Activated T-helper 1 cell treated with anti-CD3 and anti-CD28 coated beads, Interleukin-12 subunit alpha, Interleukin-12 subunit beta, Interleukin-2, Interleukin-4 antibody, amounts not matched to agents 30 ng/mL and 10 ng/mL and 1 ng/mL, durations not matched to agents 14 hours and 24 hours and 36 hours (primary cell): ENCODE data around the gene KCNG1. TPM values are rescaled to one million over a fixed set of nuclear protein-coding genes. Genes with fewer than 3 reads are reported as not detected.
"Not testable (repeated sequence)": the region's sequence is repeated elsewhere in the genome, so short reads cannot be mapped to it uniquely, and the experiment has no call there.

Source experiments
- DNase-seq: peaks from one replicate; pipeline ENCODE4 v3.0.0; 2021; ENCODE audit warnings: low spot score
- H3K27ac Mint-ChIP-seq: one replicate; pipeline ENCODE4 v1.8.0; 2021; ENCODE audit warnings: mild to moderate bottlenecking, mixed read lengths
- H3K27me3 Mint-ChIP-seq: one replicate; pipeline ENCODE4 v1.8.0; 2022; ENCODE audit warnings: mild to moderate bottlenecking, moderate library complexity, mixed read lengths; ENCODE audit not compliant: insufficient read depth
- H3K36me3 Mint-ChIP-seq: one replicate; pipeline ENCODE4 v1.8.0; 2021; ENCODE audit warnings: low read depth, mixed read lengths
- H3K4me1 Mint-ChIP-seq: one replicate; pipeline ENCODE4 v1.8.0; 2021; ENCODE audit warnings: low read depth, mixed read lengths
- H3K4me3 Mint-ChIP-seq: one replicate; pipeline ENCODE4 v1.8.0; 2021; ENCODE audit warnings: mild to moderate bottlenecking, moderate library complexity, mixed read lengths
- H3K9me3 Mint-ChIP-seq: one replicate; pipeline ENCODE4 v1.8.0; 2021; ENCODE audit warnings: mixed read lengths
- intact Hi-C: fragments of 100-400 bp; cut with micrococcal nuclease; formaldehyde crosslinking; loops from one replicate; pipeline ENCODE4 v1.15.1; 2024
- total RNA-seq: library from RNA; stranded (reverse); gene quantifications from 2 replicates; pipeline ENCODE4 v1.2.3, GENCODE V29; 2022

The KCNG1 gene
- total RNA-seq, 1 donor from 2014 or later, result 3.1 TPM

GRCh38 chr20:50983321-50983720, 39.6 kb downstream of the KCNG1 start:
- Mint-ChIP-seq H3K9me3 (no peaks in the 10 kb centered on the region), H3K4me3 (no peak overlapping the region), H3K27ac (no peak overlapping the region), H3K36me3 (no peaks in the 10 kb centered on the region), H3K4me1 (peaks cover 21% of the 10 kb centered on the region), H3K27me3 (peaks cover 21% of the 10 kb centered on the region)
- DNase-seq, result no peak
- intact Hi-C loops, result loop anchor here (5.0 to 10.0 kb wide), 4 partner anchors 189 to 821 kb away; partner anchors contain the start of genes BCAS4 and SALL4

GRCh38 chr20:50982363-50982762, 40.5 kb downstream of the KCNG1 start:
- intact Hi-C loops, result loop anchor here (5.0 to 10.0 kb wide), 4 partner anchors 188 to 822 kb away; partner anchors contain the start of genes BCAS4 and SALL4
- peaks cover 15% of the 10 kb centered on the region for H3K27me3 Mint-ChIP-seq
- no peaks in the 10 kb centered on the region for H3K9me3 Mint-ChIP-seq

GRCh38 chr20:50981714-50982048, 41.2 kb downstream of the KCNG1 start:
- Mint-ChIP-seq H3K4me1 (peaks cover 16% of the 10 kb centered on the region), H3K27me3 (peaks cover 17% of the 10 kb centered on the region), H3K9me3 (no peaks in the 10 kb centered on the region), H3K27ac (no peak overlapping the region), H3K36me3 (no peaks in the 10 kb centered on the region), H3K4me3 (no peak overlapping the region)
- intact Hi-C loops, result loop anchor here (2.0 to 10.0 kb wide), 5 partner anchors 187 to 823 kb away; partner anchors contain the start of genes BCAS4 and SALL4
- DNase-seq, result no peak

More at GRCh38 chr20:50982363-50982762, 40.5 kb downstream of the KCNG1 start:
- H3K36me3 Mint-ChIP-seq, result no peaks in the 10 kb centered on the region
- peaks cover 16% of the 10 kb centered on the region for H3K4me1 Mint-ChIP-seq
- no peak overlapping the region for H3K27ac Mint-ChIP-seq
- no peak overlapping the region for H3K4me3 Mint-ChIP-seq
- no peak for DNase-seq

GRCh38 chr20:50980851-50981713, 41.8 kb downstream of the KCNG1 start:
- peak overlapping the region; percentile 93 for H3K27ac Mint-ChIP-seq
- H3K36me3 Mint-ChIP-seq, result no peaks in the 10 kb centered on the region

GRCh38 chr20:50980071-50980681, 42.7 kb downstream of the KCNG1 start:
- H3K36me3 Mint-ChIP-seq, result no peaks in the 10 kb centered on the region
- no peaks in the 10 kb centered on the region for H3K9me3 Mint-ChIP-seq
- intact Hi-C loops, result loop anchor here (1.0 to 10.0 kb wide), 8 partner anchors 49 to 825 kb away; partner anchors contain the start of genes ADNP, BCAS4 and SALL4
- DNase-seq, result no peak
- H3K4me3 Mint-ChIP-seq, result peak overlapping the region; percentile 37
- peak overlapping the region; percentile 93 for H3K27ac Mint-ChIP-seq
- peaks cover 11% of the 10 kb centered on the region for H3K27me3 Mint-ChIP-seq
- H3K4me1 Mint-ChIP-seq, result peaks cover 16% of the 10 kb centered on the region

More at GRCh38 chr20:50980851-50981713, 41.8 kb downstream of the KCNG1 start:
- intact Hi-C loops, result loop anchor here (1.0 to 10.0 kb wide), 8 partner anchors 50 to 824 kb away; partner anchors contain the start of genes ADNP, BCAS4 and SALL4
- H3K27me3 Mint-ChIP-seq, result peaks cover 12% of the 10 kb centered on the region
- no peak overlapping the region for H3K4me3 Mint-ChIP-seq
- peak; percentile 30 for DNase-seq
- H3K9me3 Mint-ChIP-seq, result no peaks in the 10 kb centered on the region
- H3K4me1 Mint-ChIP-seq, result peaks cover 16% of the 10 kb centered on the region

- H3K4me1 Mint-ChIP-seq, result peaks cover 16% of the 10 kb centered on the region
- intact Hi-C loops, DNase-seq, H3K27ac Mint-ChIP-seq, H3K4me3 Mint-ChIP-seq, H3K9me3 Mint-ChIP-seq, H3K36me3 Mint-ChIP-seq: not testable (repeated sequence)
- H3K27me3 Mint-ChIP-seq, result peaks cover 12% of the 10 kb centered on the region
Measured at GRCh38 chr20:50978533-50978932, 44.4 kb downstream of the KCNG1 start.

- Mint-ChIP-seq H3K9me3 (no peaks in the 10 kb centered on the region), H3K4me1 (peaks cover 16% of the 10 kb centered on the region), H3K27me3 (peaks cover 8% of the 10 kb centered on the region), H3K4me3 (no peak overlapping the region), H3K27ac (no peak overlapping the region), H3K36me3 (no peaks in the 10 kb centered on the region)
- DNase-seq, result no peak
- intact Hi-C loops, result no loop called here
Measured at GRCh38 chr20:50977066-50978021, 45.6 kb downstream of the KCNG1 start.

- intact Hi-C loops, result no loop called here
- peaks cover 12% of the 10 kb centered on the region for H3K4me1 Mint-ChIP-seq
- no peak for DNase-seq
Measured at GRCh38 chr20:50975701-50976330, 47.1 kb downstream of the KCNG1 start.

GRCh38 chr20:50969912-50970311, 53.0 kb downstream of the KCNG1 start:
- no peak overlapping the region for H3K27ac Mint-ChIP-seq
- intact Hi-C loops, result no loop called here
- H3K36me3 Mint-ChIP-seq, result no peaks in the 10 kb centered on the region
- H3K4me3 Mint-ChIP-seq, result no peak overlapping the region
- DNase-seq, result no peak
- H3K4me1 Mint-ChIP-seq, result no peaks in the 10 kb centered on the region
- peaks cover 8% of the 10 kb centered on the region for H3K27me3 Mint-ChIP-seq
- no peaks in the 10 kb centered on the region for H3K9me3 Mint-ChIP-seq

More at GRCh38 chr20:50975701-50976330, 47.1 kb downstream of the KCNG1 start:
- Mint-ChIP-seq H3K9me3 (no peaks in the 10 kb centered on the region), H3K4me3 (no peak overlapping the region), H3K27me3 (peaks cover 8% of the 10 kb centered on the region), H3K27ac (no peak overlapping the region), H3K36me3 (no peaks in the 10 kb centered on the region)

- Mint-ChIP-seq H3K9me3 (no peaks in the 10 kb centered on the region), H3K27me3 (peaks cover 7% of the 10 kb centered on the region), H3K27ac (no peak overlapping the region), H3K4me3 (no peak overlapping the region), H3K4me1 (no peaks in the 10 kb centered on the region), H3K36me3 (no peaks in the 10 kb centered on the region)
- intact Hi-C loops, result no loop called here
- no peak for DNase-seq
Measured at GRCh38 chr20:50969435-50969834, 53.5 kb downstream of the KCNG1 start.

GRCh38 chr20:50968289-50968688, 54.6 kb downstream of the KCNG1 start:
- intact Hi-C loops, result no loop called here
- DNase-seq, result no peak
- Mint-ChIP-seq H3K36me3 (no peaks in the 10 kb centered on the region), H3K27ac (no peak overlapping the region), H3K4me1 (no peaks in the 10 kb centered on the region), H3K27me3 (peaks cover 7% of the 10 kb centered on the region), H3K9me3 (no peaks in the 10 kb centered on the region), H3K4me3 (no peak overlapping the region)

GRCh38 chr20:50967586-50967985, 55.3 kb downstream of the KCNG1 start:
- H3K9me3 Mint-ChIP-seq, result no peaks in the 10 kb centered on the region

More at GRCh38 chr20:50967586-50967985, 55.3 kb downstream of the KCNG1 start:
- H3K4me3 Mint-ChIP-seq, result no peak overlapping the region
- no peaks in the 10 kb centered on the region for H3K4me1 Mint-ChIP-seq
- H3K36me3 Mint-ChIP-seq, result no peaks in the 10 kb centered on the region
- intact Hi-C loops, result no loop called here
- no peak for DNase-seq
- peaks cover 7% of the 10 kb centered on the region for H3K27me3 Mint-ChIP-seq
- no peak overlapping the region for H3K27ac Mint-ChIP-seq
